ENCODE data around the gene RNF222. TPM values are rescaled to one million over a fixed set of nuclear protein-coding genes. Genes with fewer than 3 reads are reported as not detected.

RNF222 gene
- total RNA-seq, 2 experiments from 2014 or later, result 0.11 TPM

DNA sequence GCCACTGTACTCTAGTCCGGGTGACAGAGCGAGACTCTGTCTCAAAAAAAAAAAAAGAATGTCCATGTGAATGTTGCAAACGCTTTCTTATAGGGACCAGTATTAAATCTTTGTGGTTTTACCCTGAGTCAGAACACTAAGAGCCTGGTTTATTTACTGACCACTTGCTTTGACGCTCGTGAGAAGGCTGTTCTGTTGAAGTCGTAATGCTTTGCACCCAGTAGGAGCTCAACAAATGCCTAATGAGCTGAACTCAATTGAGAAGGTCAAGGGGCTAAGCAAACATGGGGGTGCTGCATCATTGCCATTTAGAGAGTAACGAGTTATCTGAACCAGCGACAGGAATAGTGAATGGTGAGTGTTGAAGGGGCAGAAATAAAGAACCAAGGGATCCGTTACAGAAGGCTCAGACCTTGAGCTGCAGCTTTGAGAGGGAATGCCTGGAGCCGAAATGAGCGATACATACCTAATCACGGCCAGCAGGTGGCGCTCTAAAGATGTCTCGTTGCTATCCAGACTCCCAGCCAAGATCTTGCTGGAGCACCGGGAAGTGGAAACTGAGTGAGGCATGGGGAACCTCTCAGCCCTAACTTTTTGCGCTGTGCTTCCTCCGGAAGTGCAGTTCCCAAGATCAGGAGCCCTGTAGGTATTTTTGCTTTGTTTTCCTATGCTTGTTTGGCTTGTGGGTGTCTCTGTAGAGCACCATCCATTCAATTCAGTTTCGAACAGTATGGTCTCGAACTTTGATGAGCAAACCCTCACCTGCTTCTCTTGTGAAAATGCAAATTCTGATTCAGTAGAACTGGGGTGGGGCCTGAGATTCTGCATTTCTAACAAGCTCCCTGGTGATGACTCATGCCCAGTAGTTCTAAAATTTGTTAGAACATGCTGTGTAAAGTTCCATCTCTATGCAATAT lies 12.6 kb upstream of the RNF222 start:
- intact Hi-C loops (cut with micrococcal nuclease), result loop anchor here (5.0 kb wide), 1 partner anchor 337 kb away; no protein-coding TSS in a partner anchor
- Mint-ChIP-seq H3K27me3 (peaks cover 9% of the 10 kb centered on the region), H3K4me3 (no peak overlapping the region), H3K9me3 (no peaks in the 10 kb centered on the region), H3K27ac (no peak overlapping the region), H3K4me1 (ENCODE audit: low read depth) (peaks cover 13% of the 10 kb centered on the region), H3K36me3 (ENCODE audit: low read depth) (no peaks in the 10 kb centered on the region)
- POLR2A ChIA-PET, result interaction anchor here (1.5 kb wide), 1 partner anchor 336 kb away, joined by 3 read pairs; no protein-coding TSS in a partner anchor
- ATAC-seq, result peak; percentile 85
- TF ChIP-seq, protein P1, sequence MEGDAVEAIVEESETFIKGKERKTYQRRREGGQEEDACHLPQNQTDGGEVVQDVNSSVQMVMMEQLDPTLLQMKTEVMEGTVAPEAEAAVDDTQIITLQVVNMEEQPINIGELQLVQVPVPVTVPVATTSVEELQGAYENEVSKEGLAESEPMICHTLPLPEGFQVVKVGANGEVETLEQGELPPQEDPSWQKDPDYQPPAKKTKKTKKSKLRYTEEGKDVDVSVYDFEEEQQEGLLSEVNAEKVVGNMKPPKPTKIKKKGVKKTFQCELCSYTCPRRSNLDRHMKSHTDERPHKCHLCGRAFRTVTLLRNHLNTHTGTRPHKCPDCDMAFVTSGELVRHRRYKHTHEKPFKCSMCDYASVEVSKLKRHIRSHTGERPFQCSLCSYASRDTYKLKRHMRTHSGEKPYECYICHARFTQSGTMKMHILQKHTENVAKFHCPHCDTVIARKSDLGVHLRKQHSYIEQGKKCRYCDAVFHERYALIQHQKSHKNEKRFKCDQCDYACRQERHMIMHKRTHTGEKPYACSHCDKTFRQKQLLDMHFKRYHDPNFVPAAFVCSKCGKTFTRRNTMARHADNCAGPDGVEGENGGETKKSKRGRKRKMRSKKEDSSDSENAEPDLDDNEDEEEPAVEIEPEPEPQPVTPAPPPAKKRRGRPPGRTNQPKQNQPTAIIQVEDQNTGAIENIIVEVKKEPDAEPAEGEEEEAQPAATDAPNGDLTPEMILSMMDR (IDR thresholded peaks at IDR 0.05), result peak; percentile 96
- CTCF ChIA-PET, result interaction anchor here (0.5 to 3.4 kb wide), 46 partner anchors 8 to 588 kb away, joined by 3 to 39 read pairs (median 4); partner anchors contain the start of genes NDEL1, RNF222 and SLC25A35
- peak; percentile 84 for DNase-seq

DNA sequence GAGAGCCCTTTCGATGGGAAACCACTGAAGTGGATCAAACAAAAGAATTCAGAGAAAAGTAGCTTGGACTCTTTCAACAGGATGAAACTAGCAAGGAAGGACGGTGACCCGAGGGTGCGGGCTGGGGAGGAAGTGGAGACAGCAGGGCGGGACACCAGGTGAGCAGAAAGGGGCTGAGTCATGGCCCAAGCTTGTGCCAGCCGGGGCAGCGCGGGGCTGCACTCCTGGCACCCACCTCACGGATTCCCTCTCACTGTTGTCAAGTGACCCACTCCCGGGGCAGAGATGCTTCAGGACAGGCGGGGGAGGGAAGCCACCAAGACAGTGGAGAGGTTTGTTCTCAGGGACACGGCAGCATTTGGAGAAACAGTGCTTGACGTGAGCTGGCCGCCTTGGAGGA lies 10.7 kb upstream of the RNF222 start:
- no peaks in the 10 kb centered on the region for H3K36me3 Mint-ChIP-seq (ENCODE audit: low read depth)
- intact Hi-C loops (cut with micrococcal nuclease), result no loop called here
- peaks cover 11% of the 10 kb centered on the region for H3K4me1 Mint-ChIP-seq (ENCODE audit: low read depth)
- CTCF ChIA-PET, result interaction anchor here (1.5 kb wide), 1 partner anchor 338 kb away, joined by 6 read pairs; no protein-coding TSS in a partner anchor
- DNase-seq (no peak), ATAC-seq (no peak)
- no peaks in the 10 kb centered on the region for H3K9me3 Mint-ChIP-seq
- TF ChIP-seq, protein P1 (IDR thresholded peaks at IDR 0.05), result no peak
- H3K4me3 Mint-ChIP-seq, result no peak overlapping the region
- POLR2A ChIA-PET, result interaction anchor here (0.5 kb wide), 1 partner anchor 33 kb away, joined by 3 read pairs; no protein-coding TSS in a partner anchor
- H3K27ac Mint-ChIP-seq, result no peak overlapping the region
- H3K27me3 Mint-ChIP-seq, result peaks cover 9% of the 10 kb centered on the region

DNA sequence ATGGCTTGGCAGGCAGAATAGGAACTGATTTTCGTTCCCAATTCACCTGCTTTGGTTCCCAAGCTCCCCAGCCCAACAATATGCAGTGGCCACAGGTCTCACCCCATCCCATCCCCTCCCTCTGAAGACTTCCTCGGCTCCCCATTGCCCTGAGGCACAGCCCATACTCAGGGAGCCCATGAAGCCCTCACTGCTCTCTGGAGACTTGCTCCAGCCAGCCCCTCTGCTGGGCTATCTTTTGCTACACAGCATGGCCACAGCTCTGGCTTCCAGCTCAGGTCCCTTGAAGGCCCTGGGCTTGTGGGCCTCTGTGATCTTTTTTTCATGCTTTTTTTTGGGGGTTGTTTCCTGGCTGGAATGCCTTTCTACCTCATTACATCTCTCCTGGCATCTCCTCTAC lies 8.5 kb upstream of the RNF222 start:
- Mint-ChIP-seq H3K4me1 (ENCODE audit: low read depth) (peaks cover 7% of the 10 kb centered on the region), H3K27ac (no peak overlapping the region), H3K4me3 (no peak overlapping the region), H3K9me3 (no peaks in the 10 kb centered on the region), H3K36me3 (ENCODE audit: low read depth) (no peaks in the 10 kb centered on the region), H3K27me3 (peaks cover 17% of the 10 kb centered on the region)
- ATAC-seq (no peak), DNase-seq (no peak)
- intact Hi-C loops (cut with micrococcal nuclease), result no loop called here
- POLR2A ChIA-PET, result no interaction called here
- CTCF ChIA-PET, result no interaction called here
- TF ChIP-seq, protein P1 (IDR thresholded peaks at IDR 0.05), result no peak

DNA sequence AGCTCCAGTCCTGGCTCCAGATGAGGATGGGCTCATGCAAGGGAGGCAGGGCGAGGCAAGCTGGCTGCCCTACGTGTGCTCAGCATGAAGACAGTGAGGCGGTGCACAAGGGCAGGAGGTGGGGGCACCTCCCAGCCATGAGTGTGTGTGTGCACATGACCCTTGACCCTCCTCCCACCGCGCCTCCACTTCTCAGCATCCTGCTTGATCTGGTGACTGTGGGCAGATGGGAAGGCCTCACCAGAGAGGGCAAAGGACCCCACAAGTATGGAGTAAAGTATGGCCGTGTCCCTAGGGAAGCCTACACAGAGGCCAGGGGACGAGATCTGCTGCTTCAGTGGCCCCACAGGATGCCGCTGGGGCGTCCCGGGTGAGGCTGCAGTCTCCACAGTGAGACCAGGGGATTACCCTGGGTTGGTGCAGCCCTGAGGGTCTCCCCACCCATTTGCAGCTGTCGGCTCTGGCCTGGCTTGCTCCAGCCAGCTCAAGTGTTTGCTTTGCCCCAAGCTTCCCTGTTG lies 7.9 kb upstream of the RNF222 start:
- H3K4me1 Mint-ChIP-seq (ENCODE audit: low read depth), result peaks cover 6% of the 10 kb centered on the region
- DNase-seq (no peak), ATAC-seq (no peak)
- TF ChIP-seq, protein P1 (IDR thresholded peaks at IDR 0.05), result no peak
- H3K4me3 Mint-ChIP-seq, result no peak overlapping the region
- POLR2A ChIA-PET, result no interaction called here
- CTCF ChIA-PET, result no interaction called here
- peaks cover 21% of the 10 kb centered on the region for H3K27me3 Mint-ChIP-seq
- H3K27ac Mint-ChIP-seq, result no peak overlapping the region
- intact Hi-C loops (cut with micrococcal nuclease), result no loop called here
- no peaks in the 10 kb centered on the region for H3K36me3 Mint-ChIP-seq (ENCODE audit: low read depth)
- no peaks in the 10 kb centered on the region for H3K9me3 Mint-ChIP-seq
